PC-3 (cell line): Measurements from ENCODE around the gene SYVN1. TPM values are rescaled to one million over a fixed set of nuclear protein-coding genes. Genes with fewer than 3 reads are reported as not detected.

Experiments
- ATAC-seq: fragments of 200-7000 bp; cut with Tn5 transposase; 2 replicates; pipeline ENCODE4 v1.9.1; 2020; ENCODE audit warnings: mild to moderate bottlenecking, moderate library complexity
- BruUV-seq: library from RNA; stranded (reverse); fragments of 400-500 nt; replicated peaks from 2 replicates; lab custom pipeline; 2021; lab: Mats Ljungman, UMichigan
- CTCF ChIA-PET: fragments of 300-600 bp; sonication (Branson Sonifier 250); formaldehyde crosslinking; loops from one replicate; lab custom pipeline; 2022; ENCODE audit warnings: antibody characterized with exemption; lab: Charles Lee
- POLR2A ChIA-PET: fragments of 300-600 bp; sonication (Branson Sonifier 250); formaldehyde crosslinking; loops from one replicate; lab custom pipeline; 2022; ENCODE audit warnings: antibody characterized with exemption; ENCODE audit not compliant: unreplicated experiment; lab: Charles Lee
- DNase-seq: peaks from one replicate; pipeline ENCODE4 v3.0.0-alpha.2; 2015
- H2AFZ ChIP-seq: fragments of 300-600 bp; sonication (generic); 2 replicates; pipeline ENCODE4 v1.6.0; 2016; ENCODE audit warnings: antibody characterized with exemption, low read length
- H3F3A ChIP-seq: fragments of 300-600 bp; sonication (generic); one replicate; pipeline ENCODE4 v1.6.0; 2017; ENCODE audit warnings: antibody characterized with exemption, low read length, control low read depth, mild to moderate bottlenecking; ENCODE audit not compliant: unreplicated experiment
- H3K27ac ChIP-seq: fragments of 300-600 bp; sonication (generic); 2 replicates; pipeline ENCODE4 v1.5.1; 2016; ENCODE audit warnings: mild to moderate bottlenecking, low read length
- H3K27me3 ChIP-seq: fragments of 300-600 bp; sonication (generic); 2 replicates; pipeline ENCODE4 v1.6.1; 2016; ENCODE audit warnings: low read length, mixed read lengths
- H3K36me3 ChIP-seq: fragments of 300-600 bp; sonication (generic); 2 replicates; pipeline ENCODE4 v1.6.1; 2016; ENCODE audit warnings: low read depth, mixed run types, low read length, mixed read lengths
- H3K4me1 ChIP-seq: fragments of 300-600 bp; sonication (generic); 2 replicates; pipeline ENCODE4 v1.5.1; 2016; ENCODE audit warnings: low read length; ENCODE audit not compliant: insufficient read depth
- H3K4me2 ChIP-seq: fragments of 300-600 bp; sonication (generic); 2 replicates; pipeline ENCODE4 v1.6.0; 2016; ENCODE audit warnings: low read length
- H3K4me3 ChIP-seq: fragments of 300-600 bp; sonication (generic); 2 replicates; pipeline ENCODE4 v1.5.1; 2016; ENCODE audit warnings: mild to moderate bottlenecking, low read length, mixed read lengths
- H3K79me2 ChIP-seq: fragments of 300-600 bp; sonication (generic); 2 replicates; pipeline ENCODE4 v1.6.1; 2017; ENCODE audit warnings: low read length, mixed read lengths
- H3K9ac ChIP-seq: fragments of 300-600 bp; sonication (generic); 2 replicates; pipeline ENCODE4 v1.6.0; 2016; ENCODE audit warnings: mild to moderate bottlenecking, low read length
- H3K9me2 ChIP-seq: fragments of 300-600 bp; sonication (generic); replicated peaks from 2 replicates; pipeline ENCODE4 v1.6.1; 2016; ENCODE audit warnings: mixed run types, low read length, mixed read lengths
- H3K9me3 ChIP-seq: fragments of 300-600 bp; sonication (generic); 2 replicates; pipeline ENCODE4 v1.6.1; 2016; ENCODE audit warnings: low read length, mixed read lengths
- H4K20me1 ChIP-seq: fragments of 300-600 bp; sonication (generic); 2 replicates; pipeline ENCODE4 v1.6.1; 2016; ENCODE audit warnings: low read length, mixed read lengths
- EZH2 ChIP-seq: fragments of 300-600 bp; sonication (generic); IDR thresholded peaks from one replicate; pipeline ENCODE4 v1.6.1; 2017; ENCODE audit warnings: antibody characterized with exemption, mild to moderate bottlenecking, low read length; ENCODE audit not compliant: unreplicated experiment
- EZH2phosphoT487 ChIP-seq: fragments of 300-600 bp; sonication (generic); IDR thresholded peaks from 2 replicates; pipeline ENCODE4 v1.6.1; 2018; ENCODE audit warnings: mild to moderate bottlenecking, antibody characterized with exemption, low read length, borderline replicate concordance
- intact Hi-C: fragments of 100-400 bp; cut with micrococcal nuclease; formaldehyde crosslinking; loops from 2 replicates; pipeline ENCODE4 v1.9.0; 2023
- total RNA-seq: library from RNA; depleted of rRNA; stranded (reverse); fragments of >200 nt; gene quantifications from 2 replicates; pipeline ENCODE4 v1.2.3, GENCODE V29; 2014
- TF ChIP-seq, protein P1 (sequence below): fragments of 300-600 bp; sonication (generic); conservative IDR thresholded peaks from 2 replicates; pipeline ENCODE4 v1.5.1; 2017; ENCODE audit warnings: antibody characterized with exemption, low read depth, mild to moderate bottlenecking, low read length

SYVN1 gene
- total RNA-seq, 1 experiment from 2014 or later = 22.3 TPM

DNA sequence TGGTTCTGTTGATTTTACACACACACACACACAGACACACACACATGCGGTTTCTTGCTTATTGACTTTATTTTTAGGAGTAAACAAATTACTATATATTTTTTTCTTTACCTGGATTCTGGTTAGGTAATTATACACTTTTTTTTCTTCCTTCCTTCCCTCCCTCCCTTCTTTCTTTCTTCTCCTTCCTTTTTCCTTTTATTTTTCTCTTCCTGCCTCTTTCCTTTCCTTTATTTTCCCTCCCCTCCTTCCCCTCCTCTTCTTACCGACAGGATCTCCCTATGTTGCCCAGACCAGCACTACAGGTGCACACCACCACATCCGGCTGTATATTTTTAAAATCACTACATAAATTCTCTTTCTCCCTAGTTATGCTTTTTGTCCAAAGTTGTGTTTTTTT is 32.6 kb upstream of the SYVN1 start:
- H2AFZ ChIP-seq = no peak overlapping the region

DNA sequence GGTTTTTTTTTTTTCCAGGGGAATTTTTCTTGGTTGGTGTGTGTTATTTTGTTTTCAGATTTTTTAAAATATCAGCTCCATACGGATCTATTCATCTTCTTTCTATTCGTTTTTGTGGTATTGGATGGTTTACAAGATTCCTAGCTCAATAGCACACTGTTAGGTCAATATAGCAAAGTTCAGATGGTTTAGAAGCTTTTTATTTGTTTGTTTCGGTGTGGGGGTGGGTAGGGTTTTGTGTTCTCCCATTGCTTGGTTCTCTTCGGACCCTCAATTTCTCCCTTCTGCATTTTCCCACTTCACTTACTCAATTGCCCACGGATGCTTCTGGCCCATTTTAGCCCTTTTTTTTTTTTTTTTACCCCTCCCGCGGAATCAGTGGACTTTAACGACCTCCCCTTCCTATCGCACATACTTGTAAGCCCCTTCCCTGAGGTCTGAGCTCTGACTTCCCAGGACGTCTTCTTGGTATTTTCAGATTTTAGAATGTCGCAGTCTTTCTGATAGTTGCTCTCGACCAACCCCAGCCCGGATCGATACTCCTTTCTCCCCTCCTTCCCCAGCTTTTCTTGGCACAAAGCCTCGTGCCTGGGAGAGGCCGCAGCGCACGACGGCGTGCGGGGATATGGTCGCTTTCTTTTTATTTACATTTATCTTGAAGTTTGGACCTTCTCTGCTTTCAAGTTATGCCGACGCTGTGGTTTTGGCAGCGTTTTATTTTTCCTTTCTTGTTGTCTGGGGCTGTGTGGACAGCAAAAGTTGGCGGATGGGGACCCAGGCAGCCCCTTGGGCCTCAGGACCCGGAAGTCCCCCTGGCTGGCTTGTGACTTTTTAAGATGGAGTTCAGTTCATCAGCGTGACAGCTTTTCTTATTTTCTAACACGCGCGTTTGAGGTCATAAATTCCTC is 31.3 kb upstream of the SYVN1 start:
- H3K4me3 ChIP-seq = peak overlapping the region; percentile 44; the same call in 1 of the 2 replicates
- ChIA-PET CTCF (no interaction called here), POLR2A (interaction anchor here (0.6 kb wide), 1 partner anchor 43 kb away, joined by 14 read pairs; no protein-coding TSS in a partner anchor)
- TF ChIP-seq EZH2 = no peak
- TF ChIP-seq EZH2phosphoT487 = no peak
- TF ChIP-seq, protein P1, sequence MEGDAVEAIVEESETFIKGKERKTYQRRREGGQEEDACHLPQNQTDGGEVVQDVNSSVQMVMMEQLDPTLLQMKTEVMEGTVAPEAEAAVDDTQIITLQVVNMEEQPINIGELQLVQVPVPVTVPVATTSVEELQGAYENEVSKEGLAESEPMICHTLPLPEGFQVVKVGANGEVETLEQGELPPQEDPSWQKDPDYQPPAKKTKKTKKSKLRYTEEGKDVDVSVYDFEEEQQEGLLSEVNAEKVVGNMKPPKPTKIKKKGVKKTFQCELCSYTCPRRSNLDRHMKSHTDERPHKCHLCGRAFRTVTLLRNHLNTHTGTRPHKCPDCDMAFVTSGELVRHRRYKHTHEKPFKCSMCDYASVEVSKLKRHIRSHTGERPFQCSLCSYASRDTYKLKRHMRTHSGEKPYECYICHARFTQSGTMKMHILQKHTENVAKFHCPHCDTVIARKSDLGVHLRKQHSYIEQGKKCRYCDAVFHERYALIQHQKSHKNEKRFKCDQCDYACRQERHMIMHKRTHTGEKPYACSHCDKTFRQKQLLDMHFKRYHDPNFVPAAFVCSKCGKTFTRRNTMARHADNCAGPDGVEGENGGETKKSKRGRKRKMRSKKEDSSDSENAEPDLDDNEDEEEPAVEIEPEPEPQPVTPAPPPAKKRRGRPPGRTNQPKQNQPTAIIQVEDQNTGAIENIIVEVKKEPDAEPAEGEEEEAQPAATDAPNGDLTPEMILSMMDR = no peak
- no peaks in the 10 kb centered on the region for H3K79me2 ChIP-seq
- no peaks in the 10 kb centered on the region for H3F3A ChIP-seq
- H3K4me1 ChIP-seq = peaks cover 13% of the 10 kb centered on the region; the same call in 1 of the 2 replicates
- H3K4me2 ChIP-seq = peak overlapping the region; percentile 56
- BruUV-seq = no TSS peak
- H3K9me2 ChIP-seq = no peaks in the 10 kb centered on the region
- DNase-seq (no peak), ATAC-seq (no peak)
- no peaks in the 10 kb centered on the region for H3K36me3 ChIP-seq
- intact Hi-C loops = no loop called here
- no peaks in the 10 kb centered on the region for H4K20me1 ChIP-seq
- H2AFZ ChIP-seq = peak overlapping the region; percentile 87
- H3K27ac ChIP-seq = no peak overlapping the region
- no peaks in the 10 kb centered on the region for H3K9me3 ChIP-seq
- no peaks in the 10 kb centered on the region for H3K27me3 ChIP-seq
- no peak overlapping the region for H3K9ac ChIP-seq

More for the DNA sequence above, 32.6 kb upstream of the SYVN1 start:
- H3K9me2 ChIP-seq = no peaks in the 10 kb centered on the region
- H3K27me3 ChIP-seq = no peaks in the 10 kb centered on the region
- peaks cover 13% of the 10 kb centered on the region; the same call in 1 of the 2 replicates for H3K4me1 ChIP-seq
- TF ChIP-seq, protein P1 = no peak
- TF ChIP-seq EZH2 (no peak), EZH2phosphoT487 (no peak)
- no peak overlapping the region for H3K4me3 ChIP-seq
- BruUV-seq = no TSS peak
- CTCF ChIA-PET = no interaction called here
- H4K20me1 ChIP-seq = no peaks in the 10 kb centered on the region
- DNase-seq = no peak
- POLR2A ChIA-PET = no interaction called here
- no peaks in the 10 kb centered on the region for H3K9me3 ChIP-seq
- H3K9ac ChIP-seq = no peak overlapping the region
- H3F3A ChIP-seq = no peaks in the 10 kb centered on the region
- H3K27ac ChIP-seq = no peak overlapping the region
- no peak overlapping the region for H3K4me2 ChIP-seq
- no peaks in the 10 kb centered on the region for H3K79me2 ChIP-seq
- intact Hi-C loops = no loop called here
- H3K36me3 ChIP-seq = no peaks in the 10 kb centered on the region
- no peak for ATAC-seq
